ENCODE measurements around the gene KIRREL3.

DNA sequence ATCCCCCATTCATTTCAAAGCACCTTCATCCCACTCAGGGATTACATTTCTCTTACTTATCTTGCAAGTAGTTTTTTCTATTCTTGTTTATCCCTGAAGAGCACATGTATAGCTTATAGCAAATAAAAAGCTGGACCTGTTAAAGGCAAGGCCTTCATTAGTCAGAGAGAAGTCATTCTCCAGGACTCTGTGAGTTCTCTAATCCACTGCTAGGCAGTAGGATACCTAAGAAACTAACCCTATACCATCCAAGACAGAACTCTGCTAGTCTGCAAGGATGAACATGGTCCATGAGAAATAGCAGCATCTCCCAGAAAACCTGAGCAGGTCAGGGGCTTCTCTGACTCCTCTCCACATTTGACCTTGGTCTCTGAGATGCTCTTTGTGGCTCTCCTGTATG is 104.5 kb downstream of the KIRREL3 start:
- TF ChIP-seq, protein P1, sequence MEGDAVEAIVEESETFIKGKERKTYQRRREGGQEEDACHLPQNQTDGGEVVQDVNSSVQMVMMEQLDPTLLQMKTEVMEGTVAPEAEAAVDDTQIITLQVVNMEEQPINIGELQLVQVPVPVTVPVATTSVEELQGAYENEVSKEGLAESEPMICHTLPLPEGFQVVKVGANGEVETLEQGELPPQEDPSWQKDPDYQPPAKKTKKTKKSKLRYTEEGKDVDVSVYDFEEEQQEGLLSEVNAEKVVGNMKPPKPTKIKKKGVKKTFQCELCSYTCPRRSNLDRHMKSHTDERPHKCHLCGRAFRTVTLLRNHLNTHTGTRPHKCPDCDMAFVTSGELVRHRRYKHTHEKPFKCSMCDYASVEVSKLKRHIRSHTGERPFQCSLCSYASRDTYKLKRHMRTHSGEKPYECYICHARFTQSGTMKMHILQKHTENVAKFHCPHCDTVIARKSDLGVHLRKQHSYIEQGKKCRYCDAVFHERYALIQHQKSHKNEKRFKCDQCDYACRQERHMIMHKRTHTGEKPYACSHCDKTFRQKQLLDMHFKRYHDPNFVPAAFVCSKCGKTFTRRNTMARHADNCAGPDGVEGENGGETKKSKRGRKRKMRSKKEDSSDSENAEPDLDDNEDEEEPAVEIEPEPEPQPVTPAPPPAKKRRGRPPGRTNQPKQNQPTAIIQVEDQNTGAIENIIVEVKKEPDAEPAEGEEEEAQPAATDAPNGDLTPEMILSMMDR (conservative IDR thresholded peaks at IDR 0.05) = no peak
- TF ChIP-seq EZH2 (IDR thresholded peaks at IDR 0.05; ENCODE audit: low read depth) = no peak
